HG02938 (cell line): Measurements from ENCODE around the gene KCTD17.

ENCODE experiments used
- ATAC-seq: cut with Tn5 transposase; IDR thresholded peaks from one replicate; pipeline ENCODE4 v1.9.1; 2021; ENCODE audit warnings: mild to moderate bottlenecking, moderate library complexity; ENCODE audit not compliant: unreplicated experiment

KCTD17 gene, protein sequence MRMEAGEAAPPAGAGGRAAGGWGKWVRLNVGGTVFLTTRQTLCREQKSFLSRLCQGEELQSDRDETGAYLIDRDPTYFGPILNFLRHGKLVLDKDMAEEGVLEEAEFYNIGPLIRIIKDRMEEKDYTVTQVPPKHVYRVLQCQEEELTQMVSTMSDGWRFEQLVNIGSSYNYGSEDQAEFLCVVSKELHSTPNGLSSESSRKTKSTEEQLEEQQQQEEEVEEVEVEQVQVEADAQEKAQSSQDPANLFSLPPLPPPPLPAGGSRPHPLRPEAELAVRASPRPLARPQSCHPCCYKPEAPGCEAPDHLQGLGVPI

DNA sequence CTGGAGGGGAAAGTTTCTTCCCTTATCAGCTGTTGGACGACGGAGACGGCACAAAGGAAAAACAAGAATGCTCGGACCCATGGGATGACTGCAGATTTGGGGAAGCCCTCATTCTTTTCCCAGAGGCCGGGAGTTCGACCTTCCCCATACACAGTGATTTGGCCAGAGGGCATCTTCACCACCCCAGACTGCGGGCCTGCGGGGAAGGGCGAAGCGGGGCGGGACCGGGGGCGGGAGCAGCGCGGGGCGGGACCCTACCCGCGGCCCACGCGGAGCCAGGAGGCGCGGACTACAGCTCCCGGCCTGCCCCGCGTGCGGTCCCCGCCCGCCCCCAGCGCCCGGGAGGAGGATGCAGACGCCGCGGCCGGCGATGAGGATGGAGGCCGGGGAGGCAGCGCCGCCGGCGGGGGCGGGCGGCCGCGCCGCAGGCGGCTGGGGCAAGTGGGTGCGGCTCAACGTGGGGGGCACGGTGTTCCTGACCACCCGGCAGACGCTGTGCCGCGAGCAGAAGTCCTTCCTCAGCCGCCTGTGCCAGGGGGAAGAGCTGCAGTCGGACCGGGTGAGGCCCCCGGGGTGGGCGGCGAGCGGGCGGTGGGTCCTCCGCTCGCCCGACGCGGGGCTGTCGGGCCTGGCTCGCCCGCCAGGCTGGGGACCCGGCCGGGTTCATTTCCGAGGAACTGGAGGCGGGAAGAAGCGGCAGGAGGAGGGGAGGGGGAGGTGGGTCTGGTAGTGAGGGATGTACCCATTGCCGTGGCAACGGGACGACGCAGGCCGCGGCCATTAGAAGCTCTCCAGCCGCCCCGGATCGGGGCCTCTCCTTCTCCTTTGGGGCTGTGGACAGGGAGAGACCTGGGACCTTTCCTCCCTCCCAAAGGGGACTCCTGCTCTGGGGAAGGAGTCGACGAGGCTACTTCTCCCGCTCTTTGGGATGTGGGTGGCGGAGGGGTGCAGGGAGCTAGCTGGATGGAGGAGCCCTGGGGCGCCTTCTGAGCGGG lies at the start of gene KCTD17:
TSS of gene KCTD17 (plus strand) at position 352 of the 995 bp plus-strand sequence. CDS start at position 371, 19 bp downstream.
- no peak for ATAC-seq

DNA sequence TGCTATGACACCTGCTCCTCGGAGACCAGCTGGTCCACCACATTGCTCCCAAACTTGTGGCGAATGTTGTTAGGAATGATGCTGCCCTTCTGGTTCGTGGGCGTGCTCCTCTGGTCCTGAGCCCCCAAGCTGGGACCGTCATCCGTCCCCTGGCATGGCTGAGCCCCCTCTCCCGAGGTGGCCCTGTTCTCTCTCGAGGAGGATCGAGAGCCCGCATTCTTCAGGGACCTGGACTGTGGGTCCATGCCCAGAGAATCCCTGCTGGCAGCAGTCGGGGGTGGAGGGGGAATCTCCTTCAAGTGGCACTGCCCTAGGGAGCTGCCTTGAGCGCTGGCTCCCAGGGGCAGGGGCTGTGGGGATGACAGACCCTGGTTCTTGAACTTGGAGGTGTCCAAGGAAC lies 49.7 kb upstream of the KCTD17 start:
- ATAC-seq = no peak

DNA sequence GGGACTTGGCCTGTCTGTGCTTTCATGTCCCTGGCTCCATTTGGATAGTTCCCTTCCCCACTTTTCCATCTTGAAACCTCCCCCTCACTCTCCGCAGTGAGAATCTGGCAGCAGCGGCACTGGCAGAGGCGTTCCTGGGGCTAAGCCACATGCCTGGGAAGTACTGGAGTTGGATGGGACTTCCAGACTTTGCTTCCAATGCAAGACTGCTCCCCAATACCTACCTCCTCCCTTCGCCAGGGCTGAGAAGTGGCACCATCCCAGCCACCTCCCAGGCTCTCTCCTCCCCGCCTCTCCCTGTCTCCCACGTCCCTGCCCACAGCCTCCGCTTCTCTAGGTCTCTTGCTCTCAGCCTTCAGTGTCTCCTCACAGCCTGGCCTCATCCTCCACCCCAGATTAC lies 48.9 kb upstream of the KCTD17 start:
- no peak for ATAC-seq

DNA sequence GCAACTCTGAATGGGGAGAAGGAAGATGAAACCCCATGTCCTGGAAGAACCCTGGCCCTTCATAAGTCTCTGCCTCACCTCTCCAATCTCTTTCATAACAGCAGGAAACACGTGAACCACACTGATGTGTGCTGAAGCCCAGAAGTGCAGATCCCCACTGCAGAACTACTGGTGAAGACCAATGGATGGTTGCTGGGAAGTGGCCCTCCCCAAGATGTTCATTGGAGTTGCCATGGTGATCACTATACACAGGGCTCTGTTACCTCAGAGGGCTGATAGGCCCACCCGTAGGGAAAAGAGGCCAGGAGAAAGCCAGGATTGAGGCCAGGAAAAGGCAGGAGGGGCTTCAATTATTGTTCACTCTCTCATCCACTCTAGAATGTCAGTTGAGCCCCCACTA lies 43.9 kb upstream of the KCTD17 start:
- no peak for ATAC-seq

DNA sequence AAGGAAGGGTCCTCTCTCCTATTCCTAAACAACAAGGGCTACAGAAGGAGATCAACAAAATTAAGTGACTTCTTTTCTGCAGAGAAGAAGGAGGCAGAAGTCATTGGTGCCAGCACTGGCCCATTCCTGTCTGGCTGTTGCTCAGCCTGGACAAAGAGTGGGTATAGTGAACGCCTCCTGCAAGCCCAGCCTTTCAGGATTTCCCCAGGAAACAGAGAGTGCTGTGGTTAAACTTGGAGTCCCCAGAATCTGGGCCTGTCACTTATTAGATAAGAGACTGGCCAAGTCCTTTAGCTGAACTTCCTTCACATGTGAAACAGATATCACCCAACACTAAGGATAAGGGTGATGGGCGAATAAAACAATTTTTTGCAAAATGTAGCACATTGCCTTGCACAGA lies 43.2 kb upstream of the KCTD17 start:
- ATAC-seq = no peak

DNA sequence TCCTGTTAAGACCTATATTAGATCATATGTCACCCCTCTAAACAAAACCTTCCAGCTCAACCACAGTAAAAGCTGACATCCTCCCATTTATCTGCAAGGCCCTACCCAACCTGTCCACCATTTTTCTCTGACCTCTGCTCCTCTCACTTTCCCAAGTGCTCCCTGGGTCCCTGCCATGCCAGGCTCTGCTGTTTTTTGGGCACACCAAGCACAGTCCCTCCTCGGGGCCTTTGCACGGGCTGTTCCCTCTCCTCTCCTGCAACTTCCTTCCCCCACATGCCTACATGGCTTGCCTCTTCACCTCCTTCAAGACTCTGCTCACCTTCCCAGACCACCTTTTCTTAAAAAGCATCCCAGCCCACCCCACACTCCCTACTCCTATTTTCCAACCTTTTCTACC lies 42.1 kb upstream of the KCTD17 start:
- no peak for ATAC-seq

DNA sequence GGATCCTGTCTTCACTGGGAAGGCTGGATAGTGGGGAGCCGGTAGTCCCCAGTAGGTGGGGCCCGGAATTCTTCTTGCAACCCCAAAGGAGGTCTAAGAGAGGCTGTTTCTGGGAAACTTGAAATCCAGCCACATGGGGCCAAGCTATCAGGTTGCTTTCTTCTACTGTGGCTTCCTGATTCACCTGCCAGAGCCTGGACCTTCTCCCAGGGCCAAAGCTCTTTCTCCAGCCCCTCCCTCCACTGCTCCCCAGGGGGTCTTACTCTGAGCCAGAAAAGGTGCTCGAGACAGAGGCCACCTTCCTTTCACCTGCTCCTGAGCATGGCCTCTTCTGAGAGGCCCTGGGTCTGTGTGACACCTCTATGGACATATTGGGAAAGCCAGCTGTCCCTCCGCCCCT lies 41.4 kb upstream of the KCTD17 start:
- no peak for ATAC-seq

DNA sequence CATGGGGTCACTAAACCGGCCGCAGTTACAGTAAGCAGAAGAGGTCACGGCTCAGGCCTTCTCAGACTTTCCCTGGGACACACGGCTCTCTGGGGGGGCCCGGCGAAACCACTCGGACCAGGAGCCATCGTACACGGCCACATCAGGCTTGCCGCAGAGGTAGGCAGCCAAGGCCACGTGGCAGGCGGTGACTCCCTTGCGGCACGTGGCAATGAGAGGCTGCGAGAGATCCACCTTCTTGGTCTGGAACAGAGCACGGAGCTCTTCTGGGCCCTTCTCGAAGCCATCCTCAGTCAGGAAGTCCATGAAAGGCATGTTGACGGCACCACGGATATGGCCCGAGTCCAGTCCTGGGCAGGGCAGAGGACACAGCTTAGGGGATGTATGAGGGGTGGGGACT lies 40.6 kb upstream of the KCTD17 start:
- no peak for ATAC-seq

DNA sequence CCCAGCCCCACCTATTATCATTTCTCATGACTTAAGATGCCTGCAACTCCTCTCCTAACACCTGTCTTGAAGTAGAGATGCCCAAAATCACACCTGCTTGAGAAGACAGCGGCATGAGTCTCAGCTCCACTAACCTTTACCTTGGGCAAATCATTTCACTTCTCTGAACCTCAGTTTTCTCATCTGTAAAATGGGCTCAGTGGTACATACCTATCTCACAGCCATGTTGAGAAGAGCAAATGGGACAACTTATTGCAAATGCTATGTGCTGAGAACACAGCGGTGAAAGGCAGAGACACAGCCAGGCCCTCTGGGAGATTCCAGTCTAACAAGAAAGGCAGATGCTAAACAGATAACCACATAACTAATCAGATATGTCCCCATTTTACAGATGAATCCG lies 40.1 kb upstream of the KCTD17 start:
- no peak for ATAC-seq

DNA sequence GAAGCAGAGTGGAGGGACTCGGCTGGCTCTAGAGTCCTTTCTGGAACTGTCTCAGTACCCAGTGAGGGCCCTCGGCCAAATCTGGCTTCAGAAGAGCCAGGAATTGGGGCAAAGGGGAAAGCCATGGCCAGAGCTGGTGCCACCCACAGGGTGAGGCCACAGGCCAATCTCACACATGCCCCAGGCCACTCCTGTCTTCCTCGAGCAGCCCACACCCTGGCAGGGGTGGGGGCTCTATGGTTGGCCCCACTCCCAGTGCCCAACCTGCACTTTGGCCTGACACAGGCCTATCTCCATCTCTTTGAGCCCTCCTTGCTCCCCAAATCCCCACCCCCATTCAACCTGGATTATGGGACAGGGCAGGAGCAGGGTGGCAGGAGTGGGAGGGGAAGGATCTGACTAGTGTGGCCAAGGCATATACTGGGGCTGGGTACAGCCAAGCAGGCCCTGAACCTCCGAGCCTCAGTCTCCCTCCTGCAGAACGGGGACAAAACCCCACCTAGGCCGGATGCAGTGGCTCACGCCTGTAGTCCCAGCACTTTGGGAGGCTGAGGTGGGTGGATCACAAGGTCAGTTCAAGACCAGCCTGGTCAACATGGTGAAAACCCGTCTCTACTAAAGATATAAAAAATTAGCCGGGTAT lies 39.2 kb upstream of the KCTD17 start:
- ATAC-seq = no peak

DNA sequence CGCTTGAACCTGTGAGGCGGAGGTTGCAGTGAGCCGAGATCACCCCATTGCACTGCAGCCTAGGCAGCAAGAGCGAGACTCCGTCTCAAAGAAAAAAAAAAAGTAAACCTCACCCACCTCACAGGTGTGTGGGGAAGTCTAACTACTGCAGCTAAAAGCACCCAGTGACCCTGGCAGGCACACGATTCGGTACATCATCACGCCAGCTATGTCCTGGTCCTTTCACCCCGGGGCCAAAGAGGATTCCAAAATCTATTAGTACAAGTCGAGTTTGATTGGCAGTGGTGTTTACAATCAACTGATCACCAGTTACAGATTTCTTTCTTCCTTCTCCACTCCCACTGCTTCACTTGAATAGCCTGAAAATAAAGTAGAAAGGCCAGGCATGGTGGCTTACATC lies 38.6 kb upstream of the KCTD17 start:
- ATAC-seq = no peak

DNA sequence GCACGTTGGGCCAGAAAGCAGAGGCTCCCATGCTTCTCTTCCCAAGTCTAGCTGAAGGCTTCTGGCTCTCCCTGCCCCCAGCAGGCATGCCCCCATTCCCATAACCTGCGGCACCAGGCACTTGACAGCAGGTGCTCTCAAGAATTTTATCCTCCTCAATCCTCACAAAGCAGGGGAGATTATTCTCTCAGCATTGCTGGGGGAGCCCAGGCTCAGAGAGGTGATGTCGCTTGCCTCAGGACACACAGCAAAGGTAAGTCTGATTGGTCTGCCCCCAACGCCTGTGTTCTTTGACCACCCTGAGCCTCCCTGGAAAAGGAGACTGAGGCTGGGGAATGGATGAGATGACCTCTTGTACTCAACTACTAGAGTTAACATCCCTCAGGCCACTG lies 37.1 kb upstream of the KCTD17 start:
- ATAC-seq = no peak

DNA sequence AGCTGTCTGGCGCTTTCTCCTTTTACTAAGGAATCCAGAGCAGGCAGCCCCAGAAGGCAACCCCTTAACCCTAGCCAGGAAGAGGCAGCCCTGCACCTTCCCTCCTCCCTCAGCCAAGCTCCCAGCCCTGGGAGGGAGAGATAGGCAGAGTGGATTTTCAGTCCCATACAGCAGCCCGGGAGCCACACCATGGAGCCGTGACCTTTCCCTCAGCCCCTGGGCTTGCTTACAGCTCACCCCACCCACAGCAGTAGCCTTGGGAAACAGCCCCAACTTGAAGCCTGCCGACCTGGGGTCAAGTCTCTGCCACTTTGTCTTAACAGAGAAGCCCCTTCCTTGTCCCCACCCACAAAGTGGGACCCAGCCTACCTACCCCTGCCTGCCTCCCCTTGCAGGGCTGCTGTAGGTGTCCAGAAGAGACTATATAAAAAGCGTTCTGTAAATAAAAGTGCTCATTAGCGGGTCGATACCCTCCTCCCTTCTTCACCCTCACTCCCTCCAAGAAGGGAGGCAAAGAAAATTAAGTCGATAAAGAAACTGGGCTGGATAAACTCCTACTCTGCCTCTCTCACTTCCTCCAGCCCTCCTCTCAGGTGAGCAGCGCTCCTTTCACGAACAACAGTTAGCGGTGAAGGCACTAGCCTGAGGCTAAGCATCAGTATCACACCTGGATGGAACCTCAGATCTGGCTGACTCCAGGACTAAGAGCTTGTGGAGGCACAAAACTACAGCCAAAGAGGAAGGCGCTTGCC lies 36.5 kb upstream of the KCTD17 start:
- no peak for ATAC-seq

DNA sequence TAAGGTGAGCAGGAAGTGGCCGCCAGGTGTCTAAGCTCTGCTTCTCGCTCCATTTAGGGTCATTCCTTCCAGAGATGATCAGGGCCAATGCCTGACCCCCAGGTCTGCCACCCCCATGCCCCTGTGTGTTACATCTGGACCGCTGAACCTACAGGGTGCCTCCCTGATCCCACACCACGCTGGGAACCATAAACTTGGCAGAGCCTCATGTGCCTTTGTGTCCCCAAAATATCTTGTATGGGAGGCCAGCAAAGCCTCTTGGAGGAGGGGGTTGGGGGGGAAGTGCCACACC lies 36.0 kb upstream of the KCTD17 start:
- no peak for ATAC-seq

DNA sequence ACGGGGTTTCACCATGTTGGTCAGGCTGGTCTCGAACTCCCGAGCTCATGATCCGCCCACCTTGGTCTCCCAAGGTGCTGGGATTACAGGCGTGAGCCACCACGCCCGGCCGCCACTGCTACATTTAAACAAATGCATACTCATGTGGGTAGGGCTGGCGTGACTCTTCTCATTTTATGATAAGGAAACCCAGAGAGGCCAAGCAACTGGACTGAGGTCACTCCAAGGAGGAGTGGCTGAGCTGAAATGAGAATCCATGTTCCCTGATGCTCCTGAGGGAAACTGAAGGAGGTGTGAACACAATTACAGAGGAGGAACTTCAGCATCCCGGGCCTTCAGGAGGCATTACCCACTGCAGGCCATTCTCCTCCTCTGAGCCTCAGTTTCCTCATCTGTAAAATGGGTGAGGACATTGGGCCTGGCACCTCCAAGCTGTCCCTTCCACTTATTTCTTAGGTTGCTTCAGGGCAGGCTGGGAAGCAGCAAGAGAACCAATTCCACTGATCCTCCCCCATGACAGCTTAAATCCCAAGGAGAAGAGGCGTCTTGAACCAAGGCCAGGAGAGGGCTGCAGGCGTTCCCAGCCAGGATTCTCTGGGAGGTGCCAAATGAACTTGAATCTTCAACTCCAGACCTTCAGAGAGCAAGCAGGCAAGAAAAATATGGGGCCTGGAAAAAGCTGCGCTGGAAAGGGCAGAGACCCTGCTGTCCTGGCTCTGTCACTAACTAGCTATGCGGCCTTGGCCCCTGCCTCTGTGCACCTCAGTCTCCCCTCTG lies 35.2 kb upstream of the KCTD17 start:
- no peak for ATAC-seq

DNA sequence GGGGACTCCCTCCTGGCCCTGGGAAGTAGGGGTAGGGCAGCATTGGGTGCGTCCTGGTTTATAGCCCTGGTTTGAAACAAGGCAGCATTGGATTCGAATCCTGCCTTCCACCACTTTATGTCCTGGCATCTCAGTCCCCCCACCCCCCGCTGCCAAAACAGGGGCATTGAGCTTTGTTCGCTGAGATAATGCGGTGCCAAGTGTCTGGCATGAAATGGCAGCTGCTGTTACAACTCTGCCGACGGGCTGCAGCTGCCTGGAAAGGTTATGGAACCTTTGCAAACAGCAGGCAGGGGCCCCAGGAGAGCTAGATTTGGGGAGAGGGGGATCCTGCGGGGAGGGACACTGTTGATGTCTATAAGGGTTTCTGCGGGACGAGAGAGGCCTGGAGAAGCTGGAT lies 34.2 kb upstream of the KCTD17 start:
- no peak for ATAC-seq

DNA sequence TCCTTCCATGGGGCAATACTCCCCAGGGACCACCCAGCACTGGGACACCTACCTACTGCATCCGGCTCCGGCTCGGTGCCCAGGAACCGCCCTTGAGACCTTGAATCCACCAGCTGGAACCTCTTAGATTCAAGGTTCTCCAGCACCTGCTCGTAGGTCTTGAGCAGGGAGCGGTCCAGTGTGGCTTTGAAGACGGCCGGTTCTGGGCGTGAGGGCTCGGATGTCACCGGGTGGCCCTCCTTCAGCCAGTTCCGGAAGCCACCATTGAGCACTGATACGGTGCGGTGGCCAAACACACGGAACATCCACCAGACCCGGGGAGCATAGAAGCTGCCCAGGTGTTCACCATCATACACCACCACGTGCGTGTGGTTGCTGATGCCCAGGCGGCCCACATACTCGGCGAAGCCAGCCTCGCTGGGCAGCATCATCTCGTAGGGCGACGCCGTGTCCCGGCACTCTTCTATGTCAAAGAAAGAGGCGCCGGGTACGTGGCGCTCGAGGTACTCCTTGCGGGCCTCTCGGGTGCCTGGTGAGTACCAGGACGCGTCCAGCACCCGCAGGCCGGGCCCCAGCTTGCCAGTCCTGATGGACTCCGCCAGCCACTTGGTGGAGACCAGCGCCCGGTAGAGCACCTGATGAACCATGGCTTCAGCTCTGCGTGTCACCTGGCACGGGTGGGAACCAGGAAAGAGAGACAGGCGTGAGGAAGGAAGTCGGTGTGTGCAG lies 33.3 kb upstream of the KCTD17 start:
- no peak for ATAC-seq

DNA sequence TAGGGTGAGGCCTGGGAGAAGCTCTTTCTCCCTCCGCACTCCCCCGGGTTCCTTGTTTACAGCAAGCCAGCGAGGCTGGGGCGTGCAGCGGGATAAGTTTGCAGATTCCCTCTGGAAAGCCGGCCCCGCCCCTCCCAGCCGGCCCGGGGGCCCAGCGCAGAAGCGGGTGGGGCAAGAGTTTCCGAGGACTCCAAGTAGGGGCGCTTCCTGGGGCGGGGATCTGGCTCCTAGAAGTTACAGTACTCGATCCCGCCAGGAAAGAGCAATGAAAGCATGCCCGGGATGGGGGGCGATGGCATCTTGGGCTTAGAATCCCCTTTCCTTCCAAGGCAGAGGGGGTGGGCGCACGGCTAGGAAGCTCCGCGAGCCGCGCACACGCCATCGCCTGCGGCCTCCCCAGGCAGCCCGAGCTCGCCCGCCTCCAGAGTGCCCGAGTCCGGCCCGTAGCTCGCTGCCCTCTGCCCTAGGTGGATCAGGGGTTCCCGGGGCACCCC lies 32.7 kb upstream of the KCTD17 start:
- ATAC-seq = no peak
